Measurements from ENCODE around the gene AP1G2.

Gene AP1G2

DNA sequence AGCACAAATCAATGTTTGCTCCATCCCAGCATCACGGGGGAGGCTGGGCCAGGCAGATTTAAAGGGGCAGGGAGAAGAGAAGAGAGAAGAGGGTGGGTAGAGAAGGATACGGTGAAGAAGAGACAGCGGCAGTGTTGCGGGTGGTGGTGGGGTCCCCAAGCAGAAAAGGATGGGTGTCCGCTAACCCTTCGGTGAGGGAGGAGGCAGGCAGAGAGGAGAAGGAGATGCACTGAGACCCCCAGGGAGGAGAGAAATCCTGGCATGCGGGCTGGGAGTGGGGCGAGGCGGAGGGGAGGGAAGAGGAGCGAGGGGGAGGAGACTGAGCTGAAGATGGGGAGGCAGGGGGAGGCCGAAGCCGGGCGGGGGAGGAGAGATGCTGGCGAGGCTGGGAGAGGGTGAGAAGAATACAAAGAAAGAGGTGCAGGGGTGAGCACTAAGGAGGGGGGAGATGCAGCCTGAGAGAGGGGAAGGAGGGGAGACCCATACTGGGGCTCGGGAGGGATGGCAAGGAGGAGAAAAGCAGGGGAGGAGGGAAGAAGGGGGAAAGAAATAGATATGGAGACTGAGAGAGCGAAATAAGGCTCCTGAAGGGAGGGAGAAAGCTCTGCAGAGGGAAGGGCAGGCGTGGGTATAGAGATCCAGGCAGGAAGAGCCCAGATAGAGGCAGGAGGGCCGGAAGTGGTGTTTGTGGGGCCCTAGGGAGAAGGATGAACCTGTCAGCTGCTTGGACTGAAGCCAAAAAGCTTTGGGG, 11.1 kb upstream of the AP1G2 start, which contains the start of gene JPH4:
JPH4 (minus strand) TSS at position 231 of the 751 bp plus-strand sequence. CDS start 1,337 bp downstream, outside the sequence.
- H3K27me3 ChIP-seq (ENCODE audit: control insufficient read depth in 1 of 2, insufficient read depth in 2 of 2, low read length in 2 of 2): peaks cover 9 to 52% of the 10 kb centered on the region in 2 donors
- no peak within 1 kb of the TSS for H3K9ac ChIP-seq (ENCODE audit: low read length)
- H3K4me3 ChIP-seq (ENCODE audit: low read depth in 1 of 2, low read length in 2 of 2): no peak within 1 kb of the TSS
- H3K4me1 ChIP-seq (ENCODE audit: insufficient read depth, low read length): no peaks in the 10 kb centered on the region
- no peaks in the 10 kb centered on the region for H3K9me3 ChIP-seq (ENCODE audit: low read length)
- no peak within 1 kb of the TSS for H3K27ac ChIP-seq (ENCODE audit: low read depth, low read length)
- no peaks in the 10 kb centered on the region for H3K36me3 ChIP-seq (ENCODE audit: insufficient read depth, low read length)

DNA sequence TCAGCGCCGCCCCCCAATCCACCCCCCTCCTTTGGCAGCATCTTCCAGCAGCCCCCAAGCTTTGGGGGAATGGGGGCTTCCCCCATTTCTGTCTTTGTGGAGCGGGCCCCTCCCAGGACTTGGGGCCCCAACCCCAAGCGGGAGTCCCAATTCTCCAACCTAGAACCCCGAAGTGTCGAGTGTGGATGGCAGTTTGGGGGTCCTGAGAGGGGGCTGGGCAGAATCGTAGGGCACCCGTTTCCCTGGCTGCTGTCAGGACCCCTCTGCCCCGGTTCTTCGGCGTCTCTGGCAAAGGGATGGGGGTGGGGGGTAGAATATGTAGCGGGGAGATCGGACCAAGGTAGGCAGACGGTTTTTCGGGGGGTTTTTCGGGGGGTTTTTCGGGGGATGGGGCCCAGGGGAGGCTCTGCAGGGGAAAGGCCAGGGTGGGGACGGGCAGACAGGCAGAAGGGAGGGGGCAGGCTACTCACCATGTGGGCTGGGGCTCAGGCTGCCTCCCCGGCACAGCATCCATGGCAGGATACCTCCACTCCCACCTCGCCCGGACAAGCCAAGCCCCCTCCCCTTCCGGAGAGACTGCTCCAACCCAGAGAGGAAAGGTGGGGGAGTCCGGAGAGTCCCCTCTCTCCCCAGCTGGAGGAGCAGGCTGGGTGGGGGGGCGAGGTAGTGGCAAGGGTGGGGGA, 10.3 kb upstream of the AP1G2 start:
- no peaks in the 10 kb centered on the region for H3K9me3 ChIP-seq (ENCODE audit: low read length)
- no peaks in the 10 kb centered on the region for H3K36me3 ChIP-seq (ENCODE audit: insufficient read depth, low read length)
- H3K9ac ChIP-seq (ENCODE audit: low read length): no peak overlapping the region
- H3K4me1 ChIP-seq (ENCODE audit: insufficient read depth, low read length): no peaks in the 10 kb centered on the region
- H3K4me3 ChIP-seq (ENCODE audit: low read depth in 1 of 2, low read length in 2 of 2): no peak overlapping the region
- peaks cover 9 to 52% of the 10 kb centered on the region in 2 donors for H3K27me3 ChIP-seq (ENCODE audit: control insufficient read depth in 1 of 2, insufficient read depth in 2 of 2, low read length in 2 of 2)
- no peak overlapping the region for H3K27ac ChIP-seq (ENCODE audit: low read depth, low read length)

DNA sequence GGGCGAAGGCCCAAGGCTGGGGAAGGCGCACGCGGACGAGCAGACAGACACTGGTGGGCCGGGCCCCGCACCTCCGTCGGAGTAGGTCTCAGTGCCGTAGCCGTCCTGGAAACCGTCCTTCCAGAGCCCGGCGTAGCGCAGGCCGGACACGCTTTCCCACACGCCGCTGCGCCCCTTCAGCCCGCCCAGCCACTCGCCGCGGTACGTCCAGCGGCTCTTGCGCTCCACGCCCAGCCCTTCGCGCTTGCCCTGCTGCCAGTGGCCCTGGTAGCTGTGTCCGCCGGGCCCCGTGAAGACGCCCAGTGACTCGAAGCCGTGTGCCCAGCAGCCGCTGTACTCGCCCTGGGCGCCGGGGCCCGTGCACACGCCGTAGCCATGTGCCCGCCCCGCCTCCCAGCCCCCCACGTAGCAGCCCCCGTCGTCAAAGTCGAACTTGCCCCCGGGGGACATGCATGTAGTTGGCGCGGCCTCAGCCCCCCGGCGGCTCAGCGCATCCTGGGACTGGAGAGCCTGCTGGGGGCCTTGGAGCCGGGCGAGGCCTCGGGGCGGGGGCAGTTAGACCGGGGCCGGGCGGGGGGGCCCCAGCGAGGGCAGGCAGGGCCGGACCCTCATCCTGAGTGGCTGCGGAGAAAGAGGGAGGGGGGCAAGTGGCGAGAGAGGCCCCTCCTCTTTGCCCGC, 9.6 kb upstream of the AP1G2 start:
- Histone ChIP-seq H3K4me1 (ENCODE audit: insufficient read depth, low read length) (no peaks in the 10 kb centered on the region), H3K36me3 (ENCODE audit: insufficient read depth, low read length) (no peaks in the 10 kb centered on the region), H3K9me3 (ENCODE audit: low read length) (no peaks in the 10 kb centered on the region), H3K4me3 (ENCODE audit: low read depth in 1 of 2, low read length in 2 of 2) (peak overlapping the region in 1 of 2 donors; percentile 23), H3K27ac (ENCODE audit: low read depth, low read length) (no peak overlapping the region), H3K9ac (ENCODE audit: low read length) (no peak overlapping the region), H3K27me3 (ENCODE audit: control insufficient read depth in 1 of 2, insufficient read depth in 2 of 2, low read length in 2 of 2) (peaks cover 9 to 55% of the 10 kb centered on the region in 2 donors)

DNA sequence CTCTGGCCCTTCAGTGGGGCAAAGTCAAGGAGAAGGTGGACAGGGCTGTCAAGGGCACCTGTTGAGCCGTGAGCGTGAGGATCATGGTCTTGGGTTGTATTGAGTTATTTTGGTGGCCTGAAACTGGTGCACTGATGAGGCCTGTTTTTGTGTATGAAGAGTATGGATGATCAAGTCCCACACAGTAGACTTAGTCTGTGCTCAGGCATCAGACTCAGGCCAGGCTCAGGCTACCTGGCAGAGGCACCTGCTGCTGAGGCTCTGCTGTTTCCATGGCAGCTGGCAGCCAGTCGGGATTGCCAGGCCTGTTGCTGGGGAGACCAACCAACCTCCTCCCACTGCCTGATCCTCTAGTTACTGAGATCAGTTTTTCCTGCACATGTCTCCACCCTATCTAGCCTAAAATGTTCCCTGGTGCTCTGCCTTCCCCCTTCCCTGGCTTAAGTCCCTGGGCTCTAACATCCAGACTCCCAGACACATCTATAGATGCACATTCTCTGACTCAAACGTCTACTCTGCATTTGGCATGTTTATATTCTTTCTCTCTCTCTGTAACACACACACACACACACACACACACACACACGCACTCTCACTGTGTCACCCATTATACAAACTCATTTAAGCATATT, 5.9 kb upstream of the AP1G2 start:
- H3K4me1 ChIP-seq (ENCODE audit: insufficient read depth, low read length): no peaks in the 10 kb centered on the region
- H3K27ac ChIP-seq (ENCODE audit: low read depth, low read length): no peak overlapping the region
- no peak overlapping the region for H3K4me3 ChIP-seq (ENCODE audit: low read depth in 1 of 2, low read length in 2 of 2)
- peaks cover 9 to 44% of the 10 kb centered on the region in 2 donors for H3K27me3 ChIP-seq (ENCODE audit: control insufficient read depth in 1 of 2, insufficient read depth in 2 of 2, low read length in 2 of 2)
- H3K9me3 ChIP-seq (ENCODE audit: low read length): no peaks in the 10 kb centered on the region
- H3K36me3 ChIP-seq (ENCODE audit: insufficient read depth, low read length): no peaks in the 10 kb centered on the region
- no peak overlapping the region for H3K9ac ChIP-seq (ENCODE audit: low read length)

DNA sequence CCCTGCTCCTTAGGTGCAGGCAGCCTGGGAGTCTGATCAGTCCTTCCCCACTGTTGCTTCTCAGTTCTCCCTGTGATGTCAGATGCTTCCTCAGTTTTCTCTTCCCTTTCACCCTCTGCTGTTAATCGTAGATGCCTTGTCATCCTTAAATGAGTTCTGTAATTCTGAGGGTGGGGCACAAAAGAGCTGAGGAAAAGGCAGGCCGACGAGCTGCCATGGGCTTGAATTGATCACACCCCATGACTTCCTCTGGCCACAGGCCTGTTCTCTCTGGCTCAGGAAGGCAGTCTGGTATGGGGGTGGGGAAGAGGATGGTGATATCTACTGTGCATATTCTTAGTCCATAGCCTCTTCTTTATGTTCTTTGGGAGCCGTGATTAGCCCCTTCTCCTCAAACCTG, 5.2 kb upstream of the AP1G2 start:
- Histone ChIP-seq H3K4me1 (ENCODE audit: insufficient read depth, low read length) (no peaks in the 10 kb centered on the region), H3K27me3 (ENCODE audit: control insufficient read depth in 1 of 2, insufficient read depth in 2 of 2, low read length in 2 of 2) (peaks cover 5 to 37% of the 10 kb centered on the region in 2 donors), H3K9me3 (ENCODE audit: low read length) (no peaks in the 10 kb centered on the region), H3K4me3 (ENCODE audit: low read depth in 1 of 2, low read length in 2 of 2) (no peak overlapping the region), H3K36me3 (ENCODE audit: insufficient read depth, low read length) (no peaks in the 10 kb centered on the region), H3K9ac (ENCODE audit: low read length) (no peak overlapping the region), H3K27ac (ENCODE audit: low read depth, low read length) (no peak overlapping the region)

DNA sequence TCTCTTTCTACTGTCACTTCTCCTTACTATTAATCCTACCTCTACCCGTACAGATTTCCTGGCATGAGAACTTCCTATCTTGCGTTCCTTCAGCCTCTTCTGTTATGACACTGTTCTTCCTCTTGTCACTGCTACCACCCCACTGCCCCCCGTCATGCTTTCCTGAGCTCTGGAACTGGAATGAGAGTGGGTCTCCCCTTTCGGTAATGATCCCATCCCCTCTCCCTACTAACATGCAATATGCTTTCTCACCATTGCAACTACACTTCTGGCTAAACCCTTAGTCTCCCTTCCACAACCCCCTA, 4.9 kb upstream of the AP1G2 start:
- peaks cover 5 to 34% of the 10 kb centered on the region in 2 donors for H3K27me3 ChIP-seq (ENCODE audit: control insufficient read depth in 1 of 2, insufficient read depth in 2 of 2, low read length in 2 of 2)
- no peak overlapping the region for H3K9ac ChIP-seq (ENCODE audit: low read length)
- H3K4me3 ChIP-seq (ENCODE audit: low read depth in 1 of 2, low read length in 2 of 2): no peak overlapping the region
- no peaks in the 10 kb centered on the region for H3K9me3 ChIP-seq (ENCODE audit: low read length)
- no peaks in the 10 kb centered on the region for H3K36me3 ChIP-seq (ENCODE audit: insufficient read depth, low read length)
- H3K4me1 ChIP-seq (ENCODE audit: insufficient read depth, low read length): no peaks in the 10 kb centered on the region
- H3K27ac ChIP-seq (ENCODE audit: low read depth, low read length): no peak overlapping the region

DNA sequence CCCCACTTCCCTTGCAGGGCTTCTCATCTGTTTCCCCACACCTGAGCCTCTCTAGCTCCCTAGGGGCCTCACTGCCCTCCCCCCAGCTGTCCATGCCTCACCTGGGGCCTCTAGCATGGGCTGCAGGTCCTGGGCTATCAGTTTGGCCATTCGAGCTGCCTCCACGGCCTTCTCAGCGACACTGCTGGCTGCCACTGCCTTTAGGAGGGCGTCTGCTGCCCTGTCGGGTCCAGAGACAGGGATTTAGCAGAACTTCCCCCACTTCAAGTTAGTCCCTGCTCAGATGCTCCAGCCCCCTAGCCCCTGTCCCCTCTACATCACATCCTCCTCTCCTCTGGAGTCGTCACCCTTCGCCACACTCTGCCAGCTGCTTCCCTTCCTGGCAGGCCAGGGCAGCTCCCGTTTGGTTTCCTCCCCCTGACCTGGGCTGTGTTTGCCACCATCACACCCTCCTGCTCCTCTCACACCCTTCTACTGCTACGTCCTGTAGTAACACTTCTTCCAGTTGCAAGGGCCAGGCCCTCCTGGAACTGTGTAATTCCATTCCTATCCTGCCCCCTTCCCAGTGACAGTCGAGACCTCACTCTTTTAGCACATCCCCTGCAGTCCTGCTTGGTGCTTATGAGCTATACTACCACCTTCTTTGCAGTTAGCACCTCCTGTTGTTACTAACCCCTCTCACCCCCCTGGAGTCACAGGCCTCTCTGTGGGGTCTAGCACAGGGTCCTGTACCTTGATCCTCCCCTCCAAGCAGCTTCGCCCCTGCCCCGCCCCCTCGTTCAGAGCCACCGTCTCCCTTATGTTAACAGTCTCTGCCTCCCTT, 4.3 kb upstream of the AP1G2 start:
- Histone ChIP-seq H3K36me3 (ENCODE audit: insufficient read depth, low read length) (no peaks in the 10 kb centered on the region), H3K4me1 (ENCODE audit: insufficient read depth, low read length) (peaks cover 1% of the 10 kb centered on the region), H3K9ac (ENCODE audit: low read length) (no peak overlapping the region), H3K4me3 (ENCODE audit: low read depth in 1 of 2, low read length in 2 of 2) (no peak overlapping the region), H3K27ac (ENCODE audit: low read depth, low read length) (no peak overlapping the region), H3K27me3 (ENCODE audit: control insufficient read depth in 1 of 2, insufficient read depth in 2 of 2, low read length in 2 of 2) (peaks cover 5 to 28% of the 10 kb centered on the region in 2 donors), H3K9me3 (ENCODE audit: low read length) (no peaks in the 10 kb centered on the region)

DNA sequence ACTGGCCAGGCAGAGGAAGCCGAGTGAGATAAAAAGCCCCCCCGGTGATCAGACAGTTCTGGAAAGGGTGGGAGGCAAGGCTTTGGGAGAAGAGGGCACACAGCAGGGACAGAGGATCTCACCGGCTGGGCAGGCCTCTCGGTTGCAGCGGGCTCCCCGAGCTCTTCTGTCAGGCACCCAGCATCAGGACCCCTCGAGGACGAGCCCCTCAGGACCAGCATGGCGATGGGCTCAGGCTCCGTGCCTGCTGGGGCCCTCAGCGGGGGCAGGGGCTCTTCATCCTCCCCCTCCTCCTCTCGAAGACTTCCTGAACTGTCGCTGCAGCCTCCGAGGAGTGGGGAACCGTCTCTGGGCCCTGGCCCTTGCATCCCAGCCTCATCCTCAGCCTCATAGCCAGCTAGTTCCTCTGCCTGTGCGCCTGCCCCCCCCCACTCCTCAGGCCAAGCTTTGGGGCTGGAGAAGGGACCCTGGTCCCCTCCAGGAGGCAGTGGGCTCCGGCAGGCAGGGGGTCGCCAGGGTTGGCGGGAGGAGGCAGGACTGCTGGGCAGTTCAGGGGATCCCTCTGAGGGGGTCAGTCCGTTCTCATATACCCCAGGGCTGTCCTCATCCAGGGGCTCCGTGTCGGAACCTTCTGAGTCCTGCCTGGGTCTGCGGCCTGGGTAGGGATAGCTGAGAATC, 3.4 kb upstream of the AP1G2 start:
- Histone ChIP-seq H3K4me1 (ENCODE audit: insufficient read depth, low read length) (peaks cover 6% of the 10 kb centered on the region), H3K27ac (ENCODE audit: low read depth, low read length) (no peak overlapping the region)

DNA sequence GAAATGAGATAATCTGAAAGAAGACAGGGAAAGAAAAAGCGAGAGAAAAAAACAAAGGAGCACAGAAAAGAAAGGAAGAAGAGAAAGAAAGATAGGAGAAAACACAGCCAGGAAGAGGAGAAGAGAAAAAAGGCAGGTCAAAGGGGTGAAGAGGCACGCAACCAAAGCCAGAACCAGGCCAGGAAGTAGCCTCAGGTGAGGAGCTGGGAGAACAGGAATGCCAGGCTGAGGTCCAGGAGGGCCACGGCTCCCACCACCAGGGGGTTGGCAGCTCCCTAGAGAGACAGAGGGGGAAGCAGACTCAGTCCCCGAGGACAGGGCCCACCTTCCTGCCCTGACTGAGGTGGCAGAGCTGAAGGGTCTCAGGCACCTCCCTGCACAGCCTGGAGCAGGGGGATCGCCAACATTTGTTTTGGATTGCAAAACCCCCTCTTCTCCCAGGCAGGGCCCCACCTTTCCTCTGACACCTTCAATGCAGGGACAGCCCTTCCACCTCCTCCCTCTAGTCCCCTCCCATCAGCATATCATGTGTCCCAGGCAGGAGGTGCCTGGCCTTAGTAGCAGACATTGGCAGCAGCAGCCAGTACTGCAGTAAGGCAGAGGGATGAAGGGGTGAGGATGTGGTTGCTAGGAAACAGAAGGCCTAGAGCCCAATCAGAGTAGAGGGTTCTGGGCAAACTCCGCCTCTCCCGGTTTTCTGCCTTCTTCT, 2.0 kb upstream of the AP1G2 start:
- H3K27me3 ChIP-seq (ENCODE audit: control insufficient read depth in 1 of 2, insufficient read depth in 2 of 2, low read length in 2 of 2): peaks cover 0 to 6% of the 10 kb centered on the region in 2 donors
- no peak overlapping the region for H3K4me3 ChIP-seq (ENCODE audit: low read depth in 1 of 2, low read length in 2 of 2)
- no peaks in the 10 kb centered on the region for H3K36me3 ChIP-seq (ENCODE audit: insufficient read depth, low read length)
- H3K9ac ChIP-seq (ENCODE audit: low read length): no peak overlapping the region
- H3K4me1 ChIP-seq (ENCODE audit: insufficient read depth, low read length): peaks cover 6% of the 10 kb centered on the region
- no peak overlapping the region for H3K27ac ChIP-seq (ENCODE audit: low read depth, low read length)
- no peaks in the 10 kb centered on the region for H3K9me3 ChIP-seq (ENCODE audit: low read length)

More for the DNA sequence above, 3.4 kb upstream of the AP1G2 start:
- Histone ChIP-seq H3K27me3 (ENCODE audit: control insufficient read depth in 1 of 2, insufficient read depth in 2 of 2, low read length in 2 of 2) (peaks cover 0 to 18% of the 10 kb centered on the region in 2 donors), H3K9me3 (ENCODE audit: low read length) (no peaks in the 10 kb centered on the region), H3K4me3 (ENCODE audit: low read depth in 1 of 2, low read length in 2 of 2) (no peak overlapping the region), H3K9ac (ENCODE audit: low read length) (no peak overlapping the region), H3K36me3 (ENCODE audit: insufficient read depth, low read length) (no peaks in the 10 kb centered on the region)
